GM18507 (cell line): ENCODE results near the gene NUAK1.

Source experiments
- DNase-seq: peaks from one replicate; pipeline ENCODE4 v3.0.0; 2011; ENCODE audit warnings: low read depth; ENCODE audit not compliant: insufficient read length; ENCODE audit errors: extremely low spot score
- FAIRE-seq: peaks from 2 replicates; lab custom pipeline; 2011; peaks lifted over from hg19 to GRCh38; lab: Jason Lieb, UNC

The NUAK1 gene

DNA sequence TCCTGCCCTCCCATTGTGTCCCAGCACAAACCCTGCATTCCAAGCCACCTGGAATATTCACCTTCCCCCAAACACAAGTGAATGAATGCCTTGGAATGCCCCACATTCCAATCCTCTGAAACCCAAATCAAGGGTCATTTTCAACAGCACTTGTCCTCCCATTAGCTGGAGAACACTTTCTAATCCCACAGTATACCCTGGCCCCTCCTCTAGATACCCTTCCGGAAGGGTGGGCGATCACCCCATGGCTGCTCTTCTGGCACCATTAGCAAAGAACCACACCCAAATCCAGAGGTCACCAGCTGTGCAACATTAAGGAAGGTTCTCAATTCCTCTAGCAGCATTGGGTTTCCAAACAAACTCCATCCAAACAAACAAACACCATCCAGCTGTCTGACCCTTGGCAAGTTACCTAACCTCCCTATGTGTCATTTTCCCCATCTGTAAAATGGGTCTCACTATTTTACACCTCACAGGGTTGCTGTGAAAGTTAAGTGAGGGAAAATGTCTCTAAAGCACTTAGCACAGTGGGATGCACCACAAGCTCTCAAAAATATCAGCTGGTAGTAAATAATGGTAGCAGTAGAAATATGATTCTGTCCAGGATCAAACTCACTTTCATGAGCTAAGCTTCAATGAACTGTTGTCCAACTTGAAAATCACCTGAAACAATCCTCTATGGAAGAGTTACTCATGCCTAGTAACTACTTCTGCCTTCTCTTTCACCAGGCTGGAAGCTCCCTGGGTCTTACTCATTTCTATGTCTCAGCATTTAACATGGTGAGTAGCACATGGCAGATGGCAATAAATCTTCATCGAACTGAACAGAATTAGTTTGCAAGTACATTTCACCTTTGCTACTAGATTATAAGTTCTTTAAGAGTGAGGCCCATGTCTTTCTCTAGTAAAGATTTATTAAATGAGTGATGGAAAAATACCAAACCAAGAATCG lies 5.3 kb downstream of the NUAK1 start:
- no peak for DNase-seq

DNA sequence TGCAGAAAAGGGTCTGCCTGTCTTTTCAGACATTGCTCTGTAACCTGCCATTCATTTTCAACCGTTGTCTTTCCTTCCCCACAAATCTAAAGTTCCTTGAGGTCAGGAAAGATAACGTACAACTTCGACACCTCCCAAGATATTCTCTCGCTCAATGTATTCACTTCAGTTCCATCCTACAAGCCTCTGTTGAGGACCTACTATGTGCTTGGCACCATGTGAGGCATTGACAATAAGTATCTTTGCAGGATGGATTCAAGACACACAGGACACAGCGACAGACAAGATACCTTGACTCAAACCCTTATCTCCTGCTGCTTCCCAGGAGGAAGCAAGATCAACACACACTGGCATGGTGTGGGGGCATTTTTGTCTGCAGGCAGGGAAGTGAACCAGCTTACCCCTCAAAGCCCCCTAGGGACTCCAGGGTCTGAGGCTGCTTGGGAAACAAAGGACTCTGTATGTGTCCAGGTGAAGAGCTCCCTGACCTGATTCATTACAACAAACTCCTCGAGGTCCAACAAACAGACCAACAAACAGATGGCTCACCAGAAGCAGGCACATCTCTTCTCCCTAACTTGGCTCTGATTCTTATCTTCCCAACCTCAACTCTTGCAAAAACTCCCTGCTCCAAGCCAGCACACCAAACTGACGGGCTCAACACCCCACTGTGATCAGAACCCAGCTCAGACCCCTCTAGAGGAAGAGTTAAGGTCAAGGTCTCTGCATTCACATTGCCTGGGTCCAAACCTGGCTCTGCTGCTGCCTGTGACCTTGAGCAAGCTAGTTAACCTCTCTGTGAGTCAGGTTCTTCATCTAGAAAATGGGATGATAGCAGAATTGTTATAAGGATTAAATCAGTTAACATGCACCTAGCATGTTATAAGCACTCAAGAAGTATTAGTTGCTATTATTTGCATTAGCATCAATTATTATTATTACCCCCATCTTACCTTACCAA lies 6.3 kb downstream of the NUAK1 start:
- DNase-seq = no peak
- FAIRE-seq = no peak

More for the DNA sequence above, 5.3 kb downstream of the NUAK1 start:
- no peak for FAIRE-seq

DNA sequence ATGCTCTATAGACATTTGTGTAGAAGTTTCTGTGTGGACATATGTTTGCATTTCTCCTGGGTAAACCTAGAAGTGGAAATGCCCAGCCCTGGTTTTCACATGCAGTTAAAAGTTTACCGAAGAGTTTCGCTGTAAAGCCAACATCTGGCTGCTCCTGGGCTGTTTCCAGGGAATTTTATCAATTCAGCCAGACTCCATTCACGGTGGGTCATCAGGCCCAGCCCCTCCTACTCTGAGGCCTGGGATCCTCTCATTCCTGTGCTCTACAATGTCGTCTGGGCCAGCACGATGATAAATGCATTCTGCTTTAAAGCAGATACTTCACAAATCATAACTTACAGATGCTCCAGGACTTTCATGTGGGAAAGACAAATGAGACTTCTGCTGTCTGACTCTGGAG lies 7.1 kb downstream of the NUAK1 start:
- DNase-seq = no peak
- FAIRE-seq = no peak

DNA sequence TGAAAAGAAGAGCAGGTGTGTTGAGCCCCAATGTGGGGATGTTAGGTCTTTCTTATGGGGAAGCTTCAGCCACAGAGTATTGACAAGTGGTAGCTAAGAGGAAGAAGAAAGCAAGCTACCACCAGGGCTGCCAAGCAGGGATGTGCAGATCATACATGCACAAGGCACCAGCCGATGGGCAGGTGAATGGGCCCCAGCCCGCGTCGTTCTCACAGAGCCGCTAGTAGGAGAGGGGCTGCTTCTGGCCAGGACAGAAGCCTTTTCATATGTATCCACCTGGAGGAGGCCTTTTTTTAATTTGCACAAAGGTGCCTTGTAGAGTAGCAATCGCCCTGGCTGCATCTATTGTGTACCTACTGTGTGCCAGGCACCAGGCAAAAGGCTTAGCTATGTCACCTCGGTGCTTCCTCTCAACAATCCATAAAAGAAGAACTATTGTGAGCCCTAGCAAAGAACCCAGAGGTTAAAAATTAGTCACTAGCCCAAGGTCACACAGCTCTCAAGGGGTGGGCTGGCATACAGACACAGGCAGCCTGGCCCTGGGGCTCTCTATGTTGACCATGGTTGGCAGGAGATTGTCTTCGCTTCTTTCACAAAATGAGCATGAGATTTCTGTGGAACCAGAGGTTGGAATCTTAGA lies 8.2 kb downstream of the NUAK1 start:
- FAIRE-seq = no peak

DNA sequence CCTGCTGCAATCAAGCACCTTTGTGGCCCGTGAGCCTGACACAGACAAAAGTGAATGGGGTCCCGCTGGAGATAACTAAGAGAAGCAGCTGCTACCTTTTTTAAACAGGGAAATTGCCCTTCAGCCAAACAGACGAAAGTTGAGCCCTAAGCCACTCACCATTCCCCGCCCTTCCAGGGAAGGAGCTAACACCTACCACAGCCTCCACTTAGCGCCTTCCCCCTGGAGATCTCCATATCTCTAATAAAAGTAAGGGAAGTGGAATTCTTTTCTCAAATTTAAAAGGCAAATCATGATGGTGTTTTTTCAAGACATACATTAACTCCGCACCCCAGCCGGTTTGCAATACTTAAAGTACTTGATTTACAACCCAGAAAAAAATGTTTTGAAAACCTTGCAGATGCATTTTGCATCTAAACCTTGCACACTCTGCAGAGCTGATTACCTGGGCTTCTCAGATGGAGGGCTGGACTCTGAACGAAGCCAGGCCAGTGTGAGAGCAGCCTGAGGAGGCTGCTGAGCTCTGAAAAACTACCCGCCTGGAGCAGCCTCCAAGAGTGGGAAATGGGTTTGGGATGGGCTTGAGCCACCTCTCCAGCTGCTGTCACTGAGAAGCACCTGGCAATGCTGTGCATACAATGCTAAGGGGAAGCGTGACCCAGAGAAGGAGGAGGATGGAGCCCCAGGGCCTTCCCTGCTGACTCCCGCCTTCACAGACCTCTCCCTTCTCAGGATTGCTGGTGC lies 10.0 kb downstream of the NUAK1 start:
- FAIRE-seq (no peak), DNase-seq (no peak)

More for the DNA sequence above, 8.2 kb downstream of the NUAK1 start:
- no peak for DNase-seq

DNA sequence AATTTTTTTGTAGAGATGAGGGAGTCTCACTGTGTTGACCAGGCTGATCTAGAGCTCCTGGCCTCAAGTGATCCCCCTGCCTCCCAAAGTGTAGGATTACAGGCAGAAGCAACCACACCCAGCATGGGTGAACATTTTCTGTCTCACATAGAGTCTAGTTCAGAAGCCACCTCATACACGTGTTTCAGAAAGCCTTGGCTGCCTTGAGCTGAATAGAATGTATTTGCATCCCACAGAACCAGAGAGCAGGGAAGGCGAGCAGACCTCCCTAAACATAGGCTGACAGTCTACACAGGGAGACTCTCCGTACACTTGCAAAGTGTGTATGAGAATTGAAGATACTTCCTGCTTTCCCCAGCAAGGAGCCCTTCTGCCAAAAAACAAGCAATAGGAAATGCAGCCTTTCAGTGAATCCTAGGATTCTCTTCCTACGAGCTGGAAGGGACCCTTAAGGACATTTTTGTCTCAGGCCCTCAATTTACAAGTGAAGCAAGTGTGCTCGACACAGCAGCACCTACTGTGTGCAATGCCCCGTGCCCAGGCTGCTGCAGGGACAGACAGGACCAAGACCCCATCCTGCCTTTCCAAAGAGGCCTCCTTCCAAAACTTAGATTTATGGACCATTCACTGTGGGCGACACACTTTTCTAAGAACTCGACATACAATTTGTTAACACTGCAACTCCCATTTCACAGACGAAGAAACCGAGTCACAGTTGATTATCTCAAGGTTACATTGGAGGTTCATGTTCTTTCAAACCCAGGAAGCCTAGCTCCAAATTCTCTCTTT lies 11.2 kb downstream of the NUAK1 start:
- no peak for FAIRE-seq
- no peak for DNase-seq

DNA sequence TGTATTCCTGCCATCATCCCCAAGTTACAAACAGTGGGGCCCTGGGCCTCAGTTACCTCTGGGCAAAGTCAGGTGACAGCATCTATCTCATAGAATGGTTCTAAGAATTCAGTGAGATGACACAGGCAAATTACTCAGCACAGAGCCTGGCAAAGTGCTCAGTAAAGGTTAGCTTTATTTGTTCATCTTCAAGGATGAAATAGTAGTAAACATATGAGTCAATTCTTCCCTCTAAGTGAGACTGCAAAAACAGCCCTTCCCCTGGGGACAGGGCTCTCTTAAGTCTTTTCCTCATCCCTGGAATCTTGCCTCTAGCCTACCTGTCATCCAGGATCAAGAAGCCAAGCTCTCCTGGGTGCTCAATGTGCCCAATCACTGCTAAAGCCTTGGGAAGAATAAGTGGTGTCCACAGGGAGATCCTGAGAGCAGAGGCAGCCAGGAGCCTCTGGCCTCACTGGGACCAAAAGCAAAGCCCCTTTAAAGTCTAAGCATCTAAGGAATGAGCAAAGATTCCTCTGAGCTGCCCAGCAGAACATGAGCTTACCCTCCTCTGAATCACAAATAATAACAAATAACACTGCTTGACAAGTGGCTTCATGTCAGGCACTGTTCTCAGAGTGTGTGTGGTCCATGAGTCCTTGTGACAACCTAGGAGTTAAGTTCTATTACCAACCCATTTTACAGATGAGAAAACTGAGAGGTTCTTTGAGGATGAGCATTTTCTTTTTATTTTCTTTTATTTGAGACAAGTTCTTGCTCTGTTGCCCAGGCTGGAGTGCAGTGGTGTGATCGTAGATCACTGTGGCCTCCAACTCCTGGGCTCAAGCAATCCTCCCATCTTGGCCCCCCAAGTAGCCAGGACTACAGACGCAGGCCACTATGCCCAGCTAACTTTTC lies 12.1 kb downstream of the NUAK1 start:
- no peak for DNase-seq
- FAIRE-seq = no peak

DNA sequence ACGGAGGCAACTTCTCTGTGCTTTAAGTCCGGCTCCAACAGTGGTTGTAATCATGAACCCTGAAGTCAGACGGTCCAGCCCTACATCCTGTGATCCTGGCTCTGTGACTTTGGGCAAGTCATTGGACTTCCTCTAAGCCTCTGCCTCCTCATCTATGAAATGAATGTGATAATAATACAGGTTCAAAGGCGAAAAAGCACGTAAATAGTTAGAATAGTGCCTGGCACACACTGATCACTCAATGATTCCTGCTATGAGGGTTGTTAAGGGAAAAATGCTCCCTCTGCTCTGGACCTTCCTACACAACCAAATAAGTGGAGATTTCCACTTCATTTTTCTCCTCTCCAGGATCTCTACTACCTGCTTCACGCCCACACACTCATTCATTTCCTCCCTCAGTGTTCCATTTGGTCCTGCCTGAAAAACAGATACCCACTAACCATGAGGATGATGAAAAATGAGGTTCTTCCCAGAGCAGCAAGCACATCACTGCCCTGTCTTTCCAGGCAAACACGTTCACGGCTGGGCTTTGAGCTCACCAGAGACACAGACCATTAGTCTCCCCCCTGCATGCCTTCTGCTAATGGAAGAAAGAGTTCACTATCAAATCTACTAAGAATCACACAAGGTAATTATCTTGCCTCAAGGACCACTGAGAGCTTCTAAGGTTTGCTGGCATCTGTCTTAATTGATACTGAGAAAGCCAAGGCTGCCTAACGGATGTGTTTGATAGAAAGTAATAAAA lies 13.2 kb downstream of the NUAK1 start:
- no peak for FAIRE-seq

DNA sequence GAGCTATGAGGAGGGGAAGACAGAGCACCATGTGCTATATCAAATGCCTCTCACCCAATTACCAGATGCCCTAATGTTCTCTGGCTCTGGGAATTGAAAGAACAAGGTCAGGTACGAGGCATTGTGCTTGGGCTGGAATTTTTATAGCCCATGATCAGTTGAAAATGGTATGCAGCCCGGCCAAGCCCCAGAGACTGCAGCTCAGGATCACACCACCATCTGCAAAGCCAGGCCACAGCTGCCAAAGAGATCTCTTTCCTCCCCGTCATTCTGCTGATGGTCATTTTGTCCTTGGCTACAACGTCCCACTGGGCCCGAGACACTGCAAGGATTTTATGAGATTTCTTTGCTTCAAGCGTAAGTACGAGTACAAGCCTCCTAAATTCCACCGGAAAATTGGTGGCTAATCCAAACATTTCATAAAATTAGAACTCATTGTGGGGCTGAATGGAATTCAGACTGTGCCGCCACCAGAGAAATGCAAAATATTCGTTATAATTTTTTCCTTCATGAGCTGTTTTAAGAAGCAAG lies 15.1 kb downstream of the NUAK1 start:
- DNase-seq (no peak), FAIRE-seq (no peak)

More for the DNA sequence above, 13.2 kb downstream of the NUAK1 start:
- no peak for DNase-seq

DNA sequence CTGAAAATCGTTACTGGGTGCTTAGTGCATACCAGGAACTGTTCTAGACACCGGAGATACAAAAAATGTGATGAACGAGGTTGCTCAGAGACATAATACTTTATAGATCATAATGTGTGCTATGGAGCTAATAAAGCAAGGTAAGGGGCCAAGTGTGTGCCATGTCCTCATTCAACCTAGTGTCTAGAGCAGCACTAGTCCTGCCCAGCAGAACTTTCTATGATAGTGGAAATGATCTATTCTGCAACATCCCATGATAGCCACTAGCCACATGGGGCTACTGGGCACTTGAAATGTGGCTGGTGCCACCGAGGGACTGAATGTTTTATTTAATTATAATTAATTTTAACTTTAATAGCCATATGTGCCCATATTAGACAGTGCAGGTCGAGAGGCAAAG lies 15.6 kb downstream of the NUAK1 start:
- DNase-seq (no peak), FAIRE-seq (no peak)

DNA sequence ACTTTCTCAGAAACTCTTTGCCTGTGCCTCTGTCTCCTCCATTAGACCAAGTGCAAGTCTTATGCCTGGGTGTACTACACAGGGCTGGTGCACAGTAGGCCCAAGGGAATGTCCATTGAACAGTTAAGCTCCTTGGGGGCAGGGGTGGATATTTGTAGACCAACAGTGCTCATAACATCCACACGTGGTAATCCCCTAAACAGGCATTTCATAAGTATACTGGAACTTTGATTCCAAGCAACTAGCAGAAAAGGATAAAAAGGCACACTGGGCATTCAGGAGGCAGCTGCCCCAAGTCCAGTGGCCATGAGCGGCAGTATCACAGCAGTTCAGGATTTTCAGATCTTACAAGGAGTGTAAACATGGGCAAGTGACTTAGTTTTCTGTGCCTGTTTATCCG lies 16.8 kb downstream of the NUAK1 start:
- no peak for DNase-seq
- FAIRE-seq = no peak

DNA sequence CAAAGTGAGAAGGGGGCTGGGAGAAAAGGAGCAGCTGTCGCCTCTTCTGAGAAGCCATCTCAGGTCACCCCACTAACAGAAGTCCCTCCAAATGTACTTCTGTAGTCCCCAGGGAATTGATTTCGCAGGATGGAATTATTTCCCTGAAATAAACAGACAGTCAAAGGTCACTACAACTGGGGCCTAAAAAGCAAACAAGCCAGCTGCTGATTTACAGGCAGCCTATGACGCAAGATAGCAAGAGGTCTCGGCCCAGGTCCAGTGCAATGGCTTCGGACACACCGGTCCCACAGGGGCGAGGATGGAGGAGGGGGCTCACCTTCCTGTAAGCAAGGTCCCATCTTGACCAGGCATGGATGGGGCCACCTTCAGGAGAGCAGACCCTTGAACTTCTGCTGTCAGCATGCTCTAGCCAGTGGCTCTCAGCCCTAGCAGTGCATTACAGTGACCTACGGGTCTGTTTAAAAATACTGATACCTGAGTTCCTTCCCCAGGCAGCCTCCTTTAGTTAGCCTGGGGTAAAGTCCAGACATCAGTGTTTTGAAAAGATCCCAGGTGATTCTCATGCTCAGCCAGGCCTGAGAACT lies 18.1 kb downstream of the NUAK1 start:
- no peak for DNase-seq
- no peak for FAIRE-seq

DNA sequence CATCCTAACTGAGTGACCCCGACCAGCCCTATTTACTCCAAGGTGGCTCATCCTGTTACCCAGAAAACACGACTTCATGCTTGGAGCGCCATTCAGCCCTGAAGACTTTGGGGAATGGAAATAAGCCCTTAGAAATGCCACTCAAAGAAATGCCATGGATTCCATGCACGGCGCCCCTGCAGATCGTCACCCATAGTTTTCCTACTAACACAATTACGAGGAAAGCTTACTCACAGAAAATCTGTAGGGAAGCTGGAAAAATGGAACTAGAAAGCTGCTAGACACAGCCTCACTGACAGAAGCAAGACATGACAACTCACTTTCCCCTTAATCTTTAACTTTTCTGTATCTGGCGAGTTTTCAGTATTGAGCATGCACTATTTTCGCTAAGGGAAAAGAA lies 19.5 kb downstream of the NUAK1 start:
- DNase-seq (no peak), FAIRE-seq (no peak)

DNA sequence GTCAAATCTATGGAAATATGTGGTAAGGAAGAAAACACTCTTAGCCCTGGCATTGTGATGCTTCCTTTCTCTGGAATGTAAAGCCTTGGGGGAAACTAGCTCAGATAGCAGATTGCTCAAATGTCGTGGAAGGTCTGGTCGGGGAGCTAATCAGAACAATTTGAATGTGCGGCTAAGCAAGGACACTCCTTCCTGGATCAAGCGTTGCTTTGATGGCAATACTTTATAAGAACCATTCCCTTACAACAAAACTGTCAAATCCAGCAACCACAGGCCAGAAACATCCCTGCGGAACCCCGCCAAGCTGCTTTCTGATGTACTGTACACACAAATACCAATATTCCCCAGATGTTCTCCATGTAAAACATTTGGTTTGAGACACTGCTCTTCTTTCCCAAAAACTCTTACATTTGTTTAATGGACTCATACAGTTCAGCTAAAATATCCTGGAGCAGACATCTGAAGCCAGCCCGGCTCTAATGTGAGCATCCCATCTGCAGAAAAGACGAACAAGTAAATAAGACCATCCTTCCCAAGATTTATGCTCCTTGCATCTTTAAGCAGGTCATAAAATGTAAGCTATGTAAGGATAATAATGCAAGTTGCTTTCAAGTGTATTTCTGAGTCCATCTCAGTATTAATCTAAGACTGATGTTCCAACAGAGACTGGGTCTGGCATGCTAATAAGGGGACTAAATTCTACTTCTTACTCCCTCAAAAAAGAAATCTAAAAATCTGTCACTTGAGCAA lies 20.2 kb downstream of the NUAK1 start:
- no peak for FAIRE-seq
- DNase-seq = no peak

DNA sequence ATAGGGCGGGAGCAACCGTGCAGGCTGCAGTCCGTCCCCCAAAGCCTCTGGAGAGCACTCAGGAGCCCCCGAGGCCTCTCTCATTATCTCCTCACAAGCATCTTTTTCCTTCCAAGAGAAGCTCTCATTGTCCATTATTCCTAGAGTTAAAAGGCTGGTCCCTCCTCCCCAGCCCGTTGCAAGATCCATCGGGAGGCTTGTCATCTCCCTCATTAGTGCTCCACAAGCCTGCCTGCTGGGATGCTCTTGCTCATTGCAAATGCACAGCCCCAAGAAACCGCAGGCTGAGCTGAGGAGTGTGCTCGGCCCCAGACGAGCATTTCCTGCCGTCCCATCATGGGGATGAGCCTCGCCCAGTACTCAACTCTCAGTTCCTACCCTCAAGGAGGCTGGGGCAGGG lies 23.3 kb downstream of the NUAK1 start:
- FAIRE-seq (no peak), DNase-seq (no peak)
